ENCODE data around the gene EPHA3.
A peak's percentile ranks its signal among the peaks of the same experiment; 100 is the strongest.

The EPHA3 gene

DNA sequence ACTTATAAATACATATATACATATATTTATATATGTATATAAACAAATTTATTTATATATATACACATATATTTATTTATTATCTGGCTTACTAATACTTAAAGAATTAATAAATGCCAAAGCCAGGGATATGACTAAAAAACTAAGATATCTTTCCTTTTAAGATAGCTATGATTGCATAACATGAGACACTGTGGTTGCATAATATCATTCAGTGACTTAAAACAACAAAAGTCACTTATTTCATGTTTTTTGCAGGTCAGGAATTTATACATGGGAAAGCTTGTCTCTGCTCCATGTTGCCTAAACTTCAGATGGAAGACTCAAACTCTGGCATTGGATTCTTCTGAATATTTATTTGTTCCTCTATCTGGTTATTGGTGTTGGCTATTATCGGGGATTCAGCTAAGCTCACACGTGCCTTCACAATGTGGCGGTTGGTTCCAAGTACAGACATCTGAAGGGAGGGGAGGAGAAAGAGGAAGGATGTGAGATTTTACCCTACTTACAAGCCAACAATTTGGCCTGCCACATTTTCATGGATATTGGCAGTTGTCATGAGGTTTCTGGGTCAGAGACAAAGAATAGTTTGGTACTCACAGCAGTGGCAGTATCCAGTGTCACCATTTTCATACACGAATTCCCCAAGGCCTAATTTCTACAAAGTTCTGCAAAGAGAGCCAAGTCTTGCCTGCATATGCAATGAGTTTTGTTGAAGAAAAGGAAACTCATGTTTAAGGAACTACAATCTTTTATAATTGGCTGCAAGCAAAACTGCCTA is 381.6 kb downstream of the EPHA3 start:
- Histone ChIP-seq H3K27ac (replicated peaks) (peak overlapping the region; percentile 11), H3K27me3 (ENCODE audit: insufficient read depth, poor library complexity, severe bottlenecking) (no peaks in the 10 kb centered on the region), H3K4me3 (replicated peaks; ENCODE audit: insufficient read depth, low read length) (no peak overlapping the region)
- DNase-seq (ENCODE audit: low read depth in 1 of 2, low spot score in 1 of 2), result peak; percentile 15 to 49
- no peak for TF ChIP-seq SPI1 (IDR thresholded peaks at IDR 0.05; ENCODE audit: borderline replicate concordance, low read depth)
- no peak for TF ChIP-seq REST (IDR thresholded peaks at IDR 0.05; ENCODE audit: insufficient replicate concordance, low read depth)
- no peak for TF ChIP-seq GABPA (IDR thresholded peaks at IDR 0.05; ENCODE audit: low read depth)
- TF ChIP-seq, protein P1, sequence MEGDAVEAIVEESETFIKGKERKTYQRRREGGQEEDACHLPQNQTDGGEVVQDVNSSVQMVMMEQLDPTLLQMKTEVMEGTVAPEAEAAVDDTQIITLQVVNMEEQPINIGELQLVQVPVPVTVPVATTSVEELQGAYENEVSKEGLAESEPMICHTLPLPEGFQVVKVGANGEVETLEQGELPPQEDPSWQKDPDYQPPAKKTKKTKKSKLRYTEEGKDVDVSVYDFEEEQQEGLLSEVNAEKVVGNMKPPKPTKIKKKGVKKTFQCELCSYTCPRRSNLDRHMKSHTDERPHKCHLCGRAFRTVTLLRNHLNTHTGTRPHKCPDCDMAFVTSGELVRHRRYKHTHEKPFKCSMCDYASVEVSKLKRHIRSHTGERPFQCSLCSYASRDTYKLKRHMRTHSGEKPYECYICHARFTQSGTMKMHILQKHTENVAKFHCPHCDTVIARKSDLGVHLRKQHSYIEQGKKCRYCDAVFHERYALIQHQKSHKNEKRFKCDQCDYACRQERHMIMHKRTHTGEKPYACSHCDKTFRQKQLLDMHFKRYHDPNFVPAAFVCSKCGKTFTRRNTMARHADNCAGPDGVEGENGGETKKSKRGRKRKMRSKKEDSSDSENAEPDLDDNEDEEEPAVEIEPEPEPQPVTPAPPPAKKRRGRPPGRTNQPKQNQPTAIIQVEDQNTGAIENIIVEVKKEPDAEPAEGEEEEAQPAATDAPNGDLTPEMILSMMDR (IDR thresholded peaks at IDR 0.05; ENCODE audit: insufficient read depth, low read length), result no peak
- no peak for TF ChIP-seq POLR2AphosphoS5 (IDR thresholded peaks at IDR 0.05; ENCODE audit: low read depth)

GRCh38 chr3:89490129-89490528 is 382.7 kb downstream of the EPHA3 start:
- DNase-seq (ENCODE audit: low read depth in 1 of 2, low spot score in 1 of 2), result no peak
- Histone ChIP-seq H3K27me3 (ENCODE audit: insufficient read depth, poor library complexity, severe bottlenecking) (no peaks in the 10 kb centered on the region), H3K4me3 (replicated peaks; ENCODE audit: insufficient read depth, low read length) (no peak overlapping the region), H3K27ac (replicated peaks) (no peak overlapping the region)
- TF ChIP-seq, protein P1 (IDR thresholded peaks at IDR 0.05; ENCODE audit: insufficient read depth, low read length), result no peak
- TF ChIP-seq REST (IDR thresholded peaks at IDR 0.05; ENCODE audit: insufficient replicate concordance, low read depth) (no peak), GABPA (IDR thresholded peaks at IDR 0.05; ENCODE audit: low read depth) (no peak), POLR2AphosphoS5 (IDR thresholded peaks at IDR 0.05; ENCODE audit: low read depth) (no peak), SPI1 (IDR thresholded peaks at IDR 0.05; ENCODE audit: borderline replicate concordance, low read depth) (no peak)

- TF ChIP-seq POLR2AphosphoS5 (IDR thresholded peaks at IDR 0.05; ENCODE audit: low read depth) (no peak), GABPA (IDR thresholded peaks at IDR 0.05; ENCODE audit: low read depth) (no peak), REST (IDR thresholded peaks at IDR 0.05; ENCODE audit: insufficient replicate concordance, low read depth) (no peak), SPI1 (IDR thresholded peaks at IDR 0.05; ENCODE audit: borderline replicate concordance, low read depth) (no peak)
- TF ChIP-seq, protein P1 (IDR thresholded peaks at IDR 0.05; ENCODE audit: insufficient read depth, low read length), result no peak
- no peak overlapping the region for H3K4me3 ChIP-seq (replicated peaks; ENCODE audit: insufficient read depth, low read length)
- no peak for DNase-seq (ENCODE audit: low read depth in 1 of 2, low spot score in 1 of 2)
- H3K27ac ChIP-seq (replicated peaks), result no peak overlapping the region
- H3K27me3 ChIP-seq (ENCODE audit: insufficient read depth, poor library complexity, severe bottlenecking), result no peaks in the 10 kb centered on the region
Observed at GRCh38 chr3:89494734-89495133, 387.3 kb downstream of the EPHA3 start.

All from HL-60 (cell line).